ENCODE measurements around the gene DGKI. TPM values are rescaled to one million over a fixed set of nuclear protein-coding genes. Genes with fewer than 3 reads are reported as not detected.

The DGKI gene
- polyA plus RNA-seq, 1 experiment = 1.4 TPM

GRCh38 chr7:137687556-137688265, 159.1 kb downstream of the DGKI start:
- no peak overlapping the region for H3K4me3 ChIP-seq (ENCODE audit: low read depth, low read length)
- POLR2A ChIA-PET = no interaction called here
- no peaks in the 10 kb centered on the region for H3K27me3 ChIP-seq (ENCODE audit: control insufficient read depth, insufficient read depth, low read length)
- H3K36me3 ChIP-seq (ENCODE audit: control insufficient read depth, insufficient read depth, low read length) = no peaks in the 10 kb centered on the region
- TF ChIP-seq CTCF (IDR thresholded peaks at IDR 0.05; ENCODE audit: insufficient read depth, low read depth, low read length) = no peak
- CTCF ChIA-PET = interaction anchor here (1.8 kb wide), 1 partner anchor 212 kb away, joined by 6 read pairs; no protein-coding TSS in a partner anchor
- peak; percentile 72 for DNase-seq (ENCODE audit: low read depth)

- no peak for DNase-seq (ENCODE audit: low read depth)
- H3K36me3 ChIP-seq (ENCODE audit: control insufficient read depth, insufficient read depth, low read length) = no peaks in the 10 kb centered on the region
- H3K27me3 ChIP-seq (ENCODE audit: control insufficient read depth, insufficient read depth, low read length) = no peaks in the 10 kb centered on the region
- TF ChIP-seq CTCF (IDR thresholded peaks at IDR 0.05; ENCODE audit: insufficient read depth, low read depth, low read length) = no peak
- ChIA-PET CTCF (no interaction called here), POLR2A (no interaction called here)
- H3K4me3 ChIP-seq (ENCODE audit: low read depth, low read length) = no peak overlapping the region
These were observed 161.2 kb downstream of the DGKI start for GRCh38 chr7:137685433-137686164.

GRCh38 chr7:137684776-137685175, 162.0 kb downstream of the DGKI start:
- POLR2A ChIA-PET = no interaction called here

GRCh38 chr7:137684316-137684715, 162.5 kb downstream of the DGKI start:
- POLR2A ChIA-PET = no interaction called here
- no peak for DNase-seq (ENCODE audit: low read depth)
- TF ChIP-seq CTCF (IDR thresholded peaks at IDR 0.05; ENCODE audit: insufficient read depth, low read depth, low read length) = no peak
- Histone ChIP-seq H3K4me3 (ENCODE audit: low read depth, low read length) (no peak overlapping the region), H3K27me3 (ENCODE audit: control insufficient read depth, insufficient read depth, low read length) (no peaks in the 10 kb centered on the region), H3K36me3 (ENCODE audit: control insufficient read depth, insufficient read depth, low read length) (no peaks in the 10 kb centered on the region)
- CTCF ChIA-PET = no interaction called here

More at GRCh38 chr7:137684776-137685175, 162.0 kb downstream of the DGKI start:
- CTCF ChIA-PET = no interaction called here
- no peaks in the 10 kb centered on the region for H3K36me3 ChIP-seq (ENCODE audit: control insufficient read depth, insufficient read depth, low read length)
- no peak for TF ChIP-seq CTCF (IDR thresholded peaks at IDR 0.05; ENCODE audit: insufficient read depth, low read depth, low read length)
- H3K4me3 ChIP-seq (ENCODE audit: low read depth, low read length) = no peak overlapping the region
- H3K27me3 ChIP-seq (ENCODE audit: control insufficient read depth, insufficient read depth, low read length) = no peaks in the 10 kb centered on the region
- no peak for DNase-seq (ENCODE audit: low read depth)

GRCh38 chr7:137682596-137682995, 164.2 kb downstream of the DGKI start:
- CTCF ChIA-PET = interaction anchor here (0.9 to 4.6 kb wide), 3 partner anchors 13 to 56 kb away, joined by 3 to 32 read pairs (median 10); no protein-coding TSS in a partner anchor
- TF ChIP-seq CTCF (IDR thresholded peaks at IDR 0.05; ENCODE audit: insufficient read depth, low read depth, low read length) = no peak
- no peaks in the 10 kb centered on the region for H3K36me3 ChIP-seq (ENCODE audit: control insufficient read depth, insufficient read depth, low read length)
- peak; percentile 83 for DNase-seq (ENCODE audit: low read depth)
- H3K27me3 ChIP-seq (ENCODE audit: control insufficient read depth, insufficient read depth, low read length) = no peaks in the 10 kb centered on the region
- H3K4me3 ChIP-seq (ENCODE audit: low read depth, low read length) = no peak overlapping the region
- POLR2A ChIA-PET = interaction anchor here (1.1 kb wide), 1 partner anchor 15 kb away, joined by 3 read pairs; no protein-coding TSS in a partner anchor
